Gastrocnemius medialis (tissue), 4 donors: ENCODE results near the gene RHOT2.

Experiments used
- CTCF ChIP-seq, 5 experiments: fragments of 450-650 bp in 3 of 5; fragments of 200-600 bp in 2 of 5; sonication (generic) in 2 of 5; IDR thresholded peaks in 4 of 5; conservative IDR thresholded peaks in 1 of 5; 1 replicate in 4 of 5; 2 replicates in 1 of 5; pipeline ENCODE4 v1.5.1; 2016 to 2019; ENCODE audit warnings: antibody characterized with exemption in 5 of 5, mild to moderate bottlenecking in 3 of 5, moderate library complexity in 3 of 5
- POLR2A ChIP-seq, 2 donors: fragments of 450-650 bp; IDR thresholded peaks; one replicate each; pipeline ENCODE4 v1.6.1; 2017; ENCODE audit warnings: antibody characterized with exemption in 2 of 2, mild to moderate bottlenecking in 2 of 2, moderate library complexity in 2 of 2

GRCh38 chr16:662095-662494 is 5.8 kb upstream of the RHOT2 start:
- TF ChIP-seq CTCF (IDR thresholded peaks at IDR 0.05 in 4 of 5, conservative IDR thresholded peaks at IDR 0.05 in 1 of 5) (no peak), POLR2A (IDR thresholded peaks at IDR 0.05) (no peak)
